AG09309 (cell line): ENCODE measurements around the gene RNF217.

Experiments
- DNase-seq: peaks from one replicate; pipeline ENCODE4 v3.0.0-alpha.2; 2010; ENCODE audit warnings: low read depth
- H3K4me3 ChIP-seq: 2 replicates; pipeline ENCODE4 v1.5.1; 2011; ENCODE audit warnings: mild to moderate bottlenecking, low read depth, low read length, moderate library complexity; ENCODE audit not compliant: control insufficient read depth
- CTCF ChIP-seq: IDR thresholded peaks from 2 replicates; pipeline ENCODE4 v1.5.1; 2011; ENCODE audit warnings: mild to moderate bottlenecking, low read depth, low read length, inconsistent platforms; ENCODE audit not compliant: insufficient read depth, control insufficient read depth; ENCODE audit errors: missing control alignments

RNF217 gene

GRCh38 chr6:125086716-125087115 lies 124.5 kb downstream of the RNF217 start:
- H3K4me3 ChIP-seq, result no peak overlapping the region
- no peak for DNase-seq
- no peak for TF ChIP-seq CTCF

GRCh38 chr6:125088963-125089362 lies 126.7 kb downstream of the RNF217 start:
- TF ChIP-seq CTCF, result no peak
- no peak overlapping the region for H3K4me3 ChIP-seq
- no peak for DNase-seq

- no peak for DNase-seq
- H3K4me3 ChIP-seq, result no peak overlapping the region
- no peak for TF ChIP-seq CTCF
Observed at GRCh38 chr6:125094563-125094962, 132.3 kb downstream of the RNF217 start.

GRCh38 chr6:125095580-125096301 lies 133.5 kb downstream of the RNF217 start:
- H3K4me3 ChIP-seq, result no peak overlapping the region
- no peak for DNase-seq
- TF ChIP-seq CTCF, result no peak

GRCh38 chr6:125097186-125097585 lies 134.9 kb downstream of the RNF217 start:
- no peak for DNase-seq
- no peak for TF ChIP-seq CTCF
- H3K4me3 ChIP-seq, result no peak overlapping the region

GRCh38 chr6:125098253-125098652 lies 136.0 kb downstream of the RNF217 start:
- no peak for DNase-seq
- TF ChIP-seq CTCF, result no peak
- no peak overlapping the region for H3K4me3 ChIP-seq
